T-helper 1 cell treated with Interleukin-12 subunit alpha and Interleukin-12 subunit beta and Interleukin-4 antibody, amounts not matched to agents 30 μg/mL and 1 μg/mL, for 36 hours (primary cell): ENCODE data around the gene VWA7.
"Not testable (repeated sequence)": the region's sequence is repeated elsewhere in the genome, so short reads cannot be mapped to it uniquely, and the experiment has no call there.

ENCODE experiments used
- H3K27ac Mint-ChIP-seq: one replicate; pipeline ENCODE4 v1.8.0; 2021; ENCODE audit warnings: mild to moderate bottlenecking, mixed read lengths
- H3K27me3 Mint-ChIP-seq: one replicate; pipeline ENCODE4 v1.8.0; 2021; ENCODE audit warnings: low read depth, mixed read lengths
- H3K36me3 Mint-ChIP-seq: one replicate; pipeline ENCODE4 v1.8.0; 2021; ENCODE audit warnings: low read depth, mixed read lengths
- H3K4me1 Mint-ChIP-seq: one replicate; pipeline ENCODE4 v1.8.0; 2021; ENCODE audit warnings: low read depth, mixed read lengths
- H3K4me3 Mint-ChIP-seq: one replicate; pipeline ENCODE4 v1.8.0; 2021; ENCODE audit warnings: mild to moderate bottlenecking, moderate library complexity, mixed read lengths
- H3K9me3 Mint-ChIP-seq: one replicate; pipeline ENCODE4 v1.8.0; 2021; ENCODE audit warnings: mixed read lengths

VWA7 gene

DNA sequence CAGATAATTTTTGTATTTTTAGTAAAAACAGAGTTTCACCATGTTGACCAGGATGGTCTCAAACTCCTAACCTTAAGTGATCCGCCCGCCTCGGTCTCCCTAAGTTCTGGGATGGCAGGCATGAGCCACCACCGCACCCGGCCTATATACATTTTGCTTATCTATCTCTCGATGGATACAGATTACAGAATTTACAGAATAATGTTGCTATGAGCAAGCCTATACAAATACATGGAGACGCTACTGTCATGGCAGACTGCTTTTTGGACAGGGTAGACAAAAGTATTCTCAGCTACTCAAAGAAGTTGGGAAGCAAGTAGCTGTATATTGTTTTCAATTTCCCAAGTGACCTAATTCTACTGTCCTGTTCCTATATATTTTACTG, 36.3 kb upstream of the VWA7 start:
- peaks cover 34% of the 10 kb centered on the region for H3K4me1 Mint-ChIP-seq
- peaks cover 26% of the 10 kb centered on the region for H3K36me3 Mint-ChIP-seq
- H3K27ac Mint-ChIP-seq, result peak overlapping the region; percentile 87
- no peaks in the 10 kb centered on the region for H3K27me3 Mint-ChIP-seq
- H3K9me3 Mint-ChIP-seq, result no peaks in the 10 kb centered on the region
- peak overlapping the region; percentile 90 for H3K4me3 Mint-ChIP-seq

DNA sequence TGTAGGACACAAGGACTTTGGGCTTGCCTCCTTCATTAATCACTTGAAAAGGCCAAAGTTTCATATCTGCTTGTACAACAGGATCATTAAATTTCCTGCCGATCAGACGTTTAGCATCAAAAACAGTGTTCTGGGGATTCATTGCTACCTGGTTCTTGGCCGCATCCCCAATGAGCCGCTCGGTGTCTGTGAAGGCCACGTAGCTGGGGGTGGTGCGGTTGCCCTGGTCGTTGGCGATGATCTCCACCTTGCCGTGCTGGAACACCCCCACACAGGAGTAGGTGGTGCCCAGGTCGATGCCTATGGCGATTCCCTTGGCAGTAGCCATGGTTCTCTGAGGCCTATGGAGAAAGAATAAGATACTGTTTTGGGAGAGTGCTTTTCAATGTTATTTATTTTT, 34.5 kb upstream of the VWA7 start:
- no peaks in the 10 kb centered on the region for H3K27me3 Mint-ChIP-seq
- H3K4me3 Mint-ChIP-seq, result no peak overlapping the region
- H3K4me1 Mint-ChIP-seq, result peaks cover 27% of the 10 kb centered on the region
- no peaks in the 10 kb centered on the region for H3K9me3 Mint-ChIP-seq
- peaks cover 18% of the 10 kb centered on the region for H3K36me3 Mint-ChIP-seq
- no peak overlapping the region for H3K27ac Mint-ChIP-seq

DNA sequence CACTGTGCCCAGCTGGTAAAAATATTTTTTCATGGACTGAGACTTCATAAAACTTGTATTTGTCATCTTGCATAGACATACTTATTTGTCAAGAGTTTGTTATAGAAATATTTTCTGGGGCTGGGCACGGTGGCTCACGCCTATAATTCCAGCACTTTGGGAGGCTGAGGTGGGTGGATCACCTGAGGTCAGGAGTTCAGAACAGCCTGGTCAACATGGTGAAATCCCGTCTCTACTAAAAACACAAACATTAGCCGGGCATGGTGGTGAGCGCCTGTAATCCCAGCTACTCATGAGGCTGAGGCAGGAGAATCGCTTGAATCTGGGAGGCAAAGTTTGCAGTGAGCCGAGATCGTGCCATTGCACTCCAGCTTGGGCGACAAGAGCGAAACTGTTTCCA, 31.5 kb upstream of the VWA7 start:
- Mint-ChIP-seq H3K4me1 (peaks cover 29% of the 10 kb centered on the region), H3K36me3 (peaks cover 25% of the 10 kb centered on the region)
- not testable (repeated sequence) for H3K9me3 Mint-ChIP-seq, H3K27me3 Mint-ChIP-seq, H3K4me3 Mint-ChIP-seq, H3K27ac Mint-ChIP-seq

- Mint-ChIP-seq H3K27me3 (no peaks in the 10 kb centered on the region), H3K36me3 (peaks cover 33% of the 10 kb centered on the region)
Measured at GRCh38 chr6:31806470-31807272, 29.5 kb upstream of the VWA7 start, which contains the start of gene LSM2. TSS of gene LSM2 (minus strand) at chr6:31806966. CDS start at chr6:31806757, 209 bp downstream.

GRCh38 chr6:31805939-31806469, 28.9 kb upstream of the VWA7 start:
- Mint-ChIP-seq H3K36me3 (peaks cover 31% of the 10 kb centered on the region), H3K27ac (peak overlapping the region; percentile 93)

More at GRCh38 chr6:31806470-31807272, 29.5 kb upstream of the VWA7 start, which contains the start of gene LSM2:
- Mint-ChIP-seq H3K27ac (peak within 1 kb of the TSS; percentile 93), H3K9me3 (no peaks in the 10 kb centered on the region), H3K4me3 (peak within 1 kb of the TSS; percentile 95), H3K4me1 (peaks cover 22% of the 10 kb centered on the region)

DNA sequence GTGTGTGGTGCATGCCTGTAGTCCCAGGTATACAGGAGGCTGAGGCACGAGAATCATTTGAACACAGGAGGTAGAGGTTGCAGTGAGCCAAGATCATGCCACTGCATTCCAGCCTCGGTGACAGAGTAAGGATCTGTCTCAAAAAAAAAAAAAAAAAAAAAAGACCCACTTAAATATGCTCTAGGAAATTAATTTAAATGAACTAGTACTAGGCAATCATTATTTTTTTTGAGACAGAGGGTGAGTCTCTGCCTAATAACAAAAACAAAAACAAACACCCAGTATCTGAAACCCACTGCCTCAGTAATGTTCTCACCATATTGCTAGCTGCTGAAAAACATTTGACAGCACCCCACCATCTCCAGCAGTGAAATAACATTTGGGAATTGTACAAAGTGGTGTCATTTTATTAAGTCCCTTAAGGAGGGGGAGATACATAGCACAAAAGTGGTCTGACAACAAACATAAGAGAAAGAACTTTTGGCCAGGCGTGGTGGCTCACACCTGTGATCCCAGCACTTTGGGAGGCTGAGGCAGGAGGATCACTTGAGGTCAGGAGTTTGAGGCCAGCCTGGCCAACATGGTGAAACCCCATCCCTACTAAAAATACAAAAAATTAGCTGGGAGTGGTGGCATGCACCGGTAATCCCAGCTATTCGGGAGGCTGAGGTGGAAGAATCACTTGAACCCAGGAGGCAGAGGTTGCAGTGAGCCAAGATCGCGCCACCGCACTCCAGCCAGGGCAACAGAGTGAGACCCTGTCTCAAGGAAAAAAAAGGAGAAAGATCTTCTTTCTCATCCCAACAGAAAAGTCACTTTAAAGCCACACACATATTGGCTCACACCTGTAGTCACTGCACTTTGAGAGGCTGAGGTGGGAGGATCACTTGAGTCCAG, 24.2 kb upstream of the VWA7 start:
- not testable (repeated sequence) for H3K27me3 Mint-ChIP-seq, H3K4me3 Mint-ChIP-seq, H3K9me3 Mint-ChIP-seq, H3K27ac Mint-ChIP-seq
- peaks cover 33% of the 10 kb centered on the region for H3K4me1 Mint-ChIP-seq
- H3K36me3 Mint-ChIP-seq, result peaks cover 17% of the 10 kb centered on the region

More at GRCh38 chr6:31805939-31806469, 28.9 kb upstream of the VWA7 start:
- no peaks in the 10 kb centered on the region for H3K9me3 Mint-ChIP-seq
- H3K4me3 Mint-ChIP-seq, result peak overlapping the region; percentile 95
- H3K27me3 Mint-ChIP-seq, result no peaks in the 10 kb centered on the region
- H3K4me1 Mint-ChIP-seq, result peaks cover 23% of the 10 kb centered on the region

DNA sequence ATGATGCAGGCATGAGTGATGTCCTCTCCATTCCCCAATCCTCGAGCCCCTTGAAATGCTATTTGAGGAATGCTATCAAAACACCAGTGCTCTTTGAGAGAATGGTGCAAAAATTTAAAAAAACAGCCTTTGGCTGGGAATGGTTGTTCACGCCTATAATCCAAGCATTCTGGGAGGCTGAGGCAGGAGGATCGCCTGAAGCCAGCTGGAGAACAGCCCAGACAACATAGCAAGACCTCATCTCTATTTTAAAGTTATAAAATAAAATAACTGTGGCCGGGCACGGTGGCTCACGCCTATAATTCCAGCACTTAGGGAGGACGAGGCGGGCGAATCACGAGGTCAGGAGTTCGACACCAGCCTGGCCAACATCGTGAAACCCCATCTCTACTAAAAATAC, 22.7 kb upstream of the VWA7 start:
- Mint-ChIP-seq H3K27ac (no peak overlapping the region), H3K27me3 (no peaks in the 10 kb centered on the region), H3K36me3 (peaks cover 16% of the 10 kb centered on the region), H3K4me1 (peaks cover 30% of the 10 kb centered on the region), H3K9me3 (no peaks in the 10 kb centered on the region), H3K4me3 (no peak overlapping the region)

GRCh38 chr6:31797588-31797987, 20.5 kb upstream of the VWA7 start:
- Mint-ChIP-seq H3K36me3 (peaks cover 12% of the 10 kb centered on the region), H3K9me3 (no peaks in the 10 kb centered on the region), H3K27ac (peak overlapping the region; percentile 86), H3K4me1 (peaks cover 33% of the 10 kb centered on the region), H3K4me3 (peak overlapping the region; percentile 56), H3K27me3 (no peaks in the 10 kb centered on the region)

GRCh38 chr6:31796993-31797385, 19.9 kb upstream of the VWA7 start:
- Mint-ChIP-seq H3K4me3 (peak overlapping the region; percentile 43), H3K4me1 (peaks cover 32% of the 10 kb centered on the region), H3K27me3 (no peaks in the 10 kb centered on the region), H3K27ac (peak overlapping the region; percentile 86), H3K9me3 (no peaks in the 10 kb centered on the region), H3K36me3 (peaks cover 11% of the 10 kb centered on the region)

GRCh38 chr6:31795616-31796298, 18.6 kb upstream of the VWA7 start, which contains the start of gene VARS1:
TSS of gene VARS1 (minus strand) at chr6:31795752. CDS start at chr6:31795217, 535 bp downstream.
- peaks cover 33% of the 10 kb centered on the region for H3K4me1 Mint-ChIP-seq
- no peaks in the 10 kb centered on the region for H3K9me3 Mint-ChIP-seq
- H3K27me3 Mint-ChIP-seq, result no peaks in the 10 kb centered on the region
- H3K36me3 Mint-ChIP-seq, result peaks cover 14% of the 10 kb centered on the region
- peak within 1 kb of the TSS; percentile 97 for H3K4me3 Mint-ChIP-seq
- H3K27ac Mint-ChIP-seq, result peak within 1 kb of the TSS; percentile 99

GRCh38 chr6:31794866-31795615, 17.9 kb upstream of the VWA7 start:
- Mint-ChIP-seq H3K27me3 (no peaks in the 10 kb centered on the region), H3K4me3 (peak overlapping the region; percentile 97), H3K36me3 (peaks cover 18% of the 10 kb centered on the region), H3K27ac (peak overlapping the region; percentile 99), H3K4me1 (peaks cover 36% of the 10 kb centered on the region), H3K9me3 (no peaks in the 10 kb centered on the region)

- Mint-ChIP-seq H3K36me3 (peaks cover 21% of the 10 kb centered on the region), H3K27ac (peak overlapping the region; percentile 77), H3K4me1 (peaks cover 36% of the 10 kb centered on the region), H3K27me3 (no peaks in the 10 kb centered on the region), H3K4me3 (peak overlapping the region; percentile 97), H3K9me3 (no peaks in the 10 kb centered on the region)
Measured at GRCh38 chr6:31794294-31794865, 17.3 kb upstream of the VWA7 start.

DNA sequence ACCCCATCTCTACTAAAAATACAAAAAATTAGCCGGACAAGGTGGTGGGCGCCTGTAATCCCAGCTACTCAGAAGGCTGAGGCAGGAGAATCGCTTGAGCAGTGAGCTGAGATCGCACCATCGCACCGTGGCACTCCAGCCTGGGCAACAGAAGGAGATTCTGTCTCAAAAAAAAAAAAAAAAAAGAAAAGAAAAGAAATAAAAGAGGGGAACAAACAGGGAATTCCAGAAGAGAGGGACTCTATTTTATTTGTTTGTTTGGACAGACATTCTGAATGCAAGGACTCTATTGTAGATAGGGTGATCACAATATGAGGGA, 16.8 kb upstream of the VWA7 start:
- Mint-ChIP-seq H3K4me1 (peaks cover 36% of the 10 kb centered on the region), H3K4me3 (peak overlapping the region; percentile 97), H3K36me3 (peaks cover 24% of the 10 kb centered on the region), H3K27ac (peak overlapping the region; percentile 77)
- H3K9me3 Mint-ChIP-seq, H3K27me3 Mint-ChIP-seq: not testable (repeated sequence)
